GM21360 (cell line): ENCODE data around the gene CD7.
"Not testable (repeated sequence)": the region's sequence is repeated elsewhere in the genome, so short reads cannot be mapped to it uniquely, and the experiment has no call there.

ENCODE experiments used
- ATAC-seq: cut with Tn5 transposase; IDR thresholded peaks from one replicate; pipeline ENCODE4 v1.9.1; 2021; ENCODE audit warnings: mild to moderate bottlenecking, moderate library complexity; ENCODE audit not compliant: unreplicated experiment

Gene CD7

GRCh38 chr17:82347994-82348393, 30.6 kb upstream of the CD7 start:
- ATAC-seq = not testable (repeated sequence)

- ATAC-seq = no peak
These were observed 29.2 kb upstream of the CD7 start for GRCh38 chr17:82346342-82347300.

DNA sequence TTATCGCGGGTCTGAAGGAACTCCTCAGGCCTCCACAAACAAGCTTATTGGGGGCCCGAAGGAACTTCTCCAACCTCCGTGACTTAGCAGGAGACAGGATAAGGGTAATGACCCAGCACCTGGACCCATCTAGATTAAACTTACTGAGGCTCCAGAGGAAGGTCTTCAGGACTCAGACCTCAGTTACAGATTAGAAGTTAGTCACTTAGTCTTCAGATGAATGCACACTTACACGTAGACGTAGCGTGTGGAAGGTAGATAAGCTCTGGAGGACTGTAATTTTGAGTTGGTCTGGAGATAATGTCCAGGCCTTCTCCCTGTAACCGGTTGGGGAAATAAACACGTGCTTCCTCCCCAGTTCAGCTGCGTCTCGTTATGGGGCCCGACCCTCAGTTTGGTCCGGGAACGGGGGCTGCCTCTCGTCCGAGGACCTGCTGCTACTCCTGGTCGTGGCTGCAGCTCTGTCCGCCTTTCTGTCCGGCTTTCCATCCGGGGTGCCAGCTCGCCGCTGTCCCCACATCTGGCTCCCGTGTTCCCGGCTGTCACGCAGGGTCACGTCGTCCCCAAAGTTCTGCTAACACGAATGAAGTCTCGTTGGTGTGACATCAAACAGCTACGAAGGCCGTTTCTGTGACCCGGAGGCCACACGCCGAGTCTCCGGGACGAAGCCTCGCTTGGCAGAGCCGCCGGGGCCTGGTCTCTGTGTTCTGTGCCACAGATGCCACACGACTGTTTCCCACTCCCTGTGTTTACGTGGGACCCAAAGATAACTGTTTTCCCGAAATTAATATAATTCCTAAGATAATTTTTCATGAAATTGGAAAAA, 28.0 kb upstream of the CD7 start:
- ATAC-seq = no peak

DNA sequence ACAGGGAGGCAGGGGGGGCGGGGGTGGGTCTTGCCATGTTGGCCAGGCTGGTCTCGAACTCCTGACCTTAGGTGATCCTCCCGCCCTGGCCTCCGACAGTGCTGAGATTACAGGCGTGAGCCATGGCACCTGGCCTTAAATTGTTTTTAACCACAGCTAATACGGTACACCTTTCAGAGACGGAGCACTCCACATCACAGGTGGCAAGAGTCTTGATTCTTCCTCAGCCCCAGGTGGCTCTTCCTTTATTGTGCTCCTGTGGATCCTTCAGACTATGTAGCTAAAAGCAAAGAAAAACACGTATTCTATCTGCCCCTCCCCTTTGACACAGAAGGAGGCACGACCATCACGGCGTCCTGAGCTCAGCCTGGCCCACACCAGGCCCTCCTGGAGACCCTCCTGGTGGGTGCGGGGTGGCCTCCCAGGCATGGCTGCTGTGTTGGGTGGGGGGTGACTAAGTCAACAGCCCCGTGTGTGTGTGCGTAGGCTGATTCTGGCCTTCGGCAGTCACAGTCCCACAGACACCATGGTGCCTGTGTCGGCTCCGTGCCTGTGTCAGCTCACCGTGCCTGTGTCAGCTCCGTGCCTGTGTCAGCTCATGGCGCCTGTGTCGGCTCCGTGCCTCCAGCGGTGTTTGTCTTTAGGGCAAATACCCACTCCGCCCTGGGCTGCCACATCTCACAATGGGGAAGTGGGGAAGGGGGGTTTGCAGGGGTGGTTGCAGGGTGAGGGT, 26.9 kb upstream of the CD7 start:
- ATAC-seq = no peak

- ATAC-seq = no peak
These were observed 26.2 kb upstream of the CD7 start for GRCh38 chr17:82343560-82343959.

DNA sequence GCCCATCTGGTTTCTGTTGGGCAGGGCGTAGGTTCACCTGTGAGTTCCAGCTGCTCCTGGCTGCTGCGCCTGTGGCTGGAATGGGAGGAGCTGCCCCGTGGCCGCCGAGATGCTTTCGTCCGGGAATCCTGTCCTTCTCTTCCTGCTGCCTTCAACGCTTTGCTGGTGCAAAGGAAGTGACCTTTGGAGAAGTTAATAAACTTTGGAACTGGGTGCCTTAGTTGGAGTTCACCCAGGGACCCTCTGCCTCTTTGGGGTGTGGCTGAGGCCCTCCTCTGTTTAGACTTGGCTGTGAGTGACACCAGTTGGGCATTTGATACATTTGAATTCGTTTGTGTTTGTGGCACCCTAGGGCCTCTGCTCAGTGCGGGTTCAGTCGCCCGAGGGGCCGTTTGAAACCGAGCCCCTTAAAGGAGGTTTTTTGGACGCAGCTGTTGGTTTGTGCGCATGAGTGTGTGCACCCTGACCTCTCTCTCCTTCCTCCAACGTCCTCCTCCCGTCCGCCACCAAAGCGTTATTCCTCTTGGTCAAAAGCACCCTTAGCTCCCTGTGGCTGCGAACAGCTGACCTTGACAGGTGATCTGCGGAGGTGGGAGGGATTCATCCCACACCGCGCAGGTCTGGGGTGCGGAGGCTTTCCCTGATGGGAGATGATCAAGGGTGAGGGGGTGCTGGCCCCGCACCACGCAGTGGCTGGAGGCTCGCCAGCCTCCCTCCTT, 25.1 kb upstream of the CD7 start:
- no peak for ATAC-seq

- no peak for ATAC-seq
These were observed 22.5 kb upstream of the CD7 start for GRCh38 chr17:82339634-82340580.

- ATAC-seq = no peak
These were observed 21.6 kb upstream of the CD7 start for GRCh38 chr17:82338858-82339633.

DNA sequence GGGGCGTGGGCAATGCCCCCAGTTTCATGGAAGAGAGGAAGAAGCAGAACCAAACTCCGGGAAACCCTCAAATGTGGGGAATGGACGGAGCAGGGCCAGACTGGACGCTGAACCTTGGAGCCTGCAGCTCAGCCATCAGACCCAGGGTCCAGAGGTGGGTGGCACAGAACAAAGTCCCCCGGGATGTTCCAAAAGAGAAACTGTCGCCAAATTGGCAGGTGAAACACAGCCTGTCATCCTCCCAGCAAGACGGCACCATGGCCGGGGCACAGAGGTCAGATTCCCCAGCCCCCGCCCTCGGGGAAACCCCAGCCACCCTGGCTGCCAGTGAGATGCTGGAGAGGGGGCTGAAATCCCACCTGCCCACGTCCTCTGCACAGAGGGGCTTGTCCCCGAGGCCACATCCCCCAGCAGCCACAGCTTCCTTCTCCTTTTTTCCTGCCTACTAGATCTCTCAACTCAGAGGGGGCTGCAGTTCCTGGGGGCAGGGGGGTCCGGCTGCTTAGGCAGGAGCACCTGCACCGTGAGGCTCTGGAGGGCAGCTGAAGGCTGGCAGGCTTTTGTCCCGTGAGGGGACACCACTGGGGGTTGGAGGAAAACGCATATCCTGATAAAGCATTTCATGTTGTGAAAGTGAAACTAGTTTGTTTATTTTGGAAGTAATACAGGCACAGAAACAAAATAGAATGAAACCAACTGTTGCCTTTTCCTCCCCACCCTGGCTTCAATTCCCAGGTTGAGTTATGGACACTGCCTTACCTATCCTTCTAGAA, 17.4 kb upstream of the CD7 start:
- ATAC-seq = no peak

GRCh38 chr17:82334204-82334621, 16.8 kb upstream of the CD7 start:
- no peak for ATAC-seq

DNA sequence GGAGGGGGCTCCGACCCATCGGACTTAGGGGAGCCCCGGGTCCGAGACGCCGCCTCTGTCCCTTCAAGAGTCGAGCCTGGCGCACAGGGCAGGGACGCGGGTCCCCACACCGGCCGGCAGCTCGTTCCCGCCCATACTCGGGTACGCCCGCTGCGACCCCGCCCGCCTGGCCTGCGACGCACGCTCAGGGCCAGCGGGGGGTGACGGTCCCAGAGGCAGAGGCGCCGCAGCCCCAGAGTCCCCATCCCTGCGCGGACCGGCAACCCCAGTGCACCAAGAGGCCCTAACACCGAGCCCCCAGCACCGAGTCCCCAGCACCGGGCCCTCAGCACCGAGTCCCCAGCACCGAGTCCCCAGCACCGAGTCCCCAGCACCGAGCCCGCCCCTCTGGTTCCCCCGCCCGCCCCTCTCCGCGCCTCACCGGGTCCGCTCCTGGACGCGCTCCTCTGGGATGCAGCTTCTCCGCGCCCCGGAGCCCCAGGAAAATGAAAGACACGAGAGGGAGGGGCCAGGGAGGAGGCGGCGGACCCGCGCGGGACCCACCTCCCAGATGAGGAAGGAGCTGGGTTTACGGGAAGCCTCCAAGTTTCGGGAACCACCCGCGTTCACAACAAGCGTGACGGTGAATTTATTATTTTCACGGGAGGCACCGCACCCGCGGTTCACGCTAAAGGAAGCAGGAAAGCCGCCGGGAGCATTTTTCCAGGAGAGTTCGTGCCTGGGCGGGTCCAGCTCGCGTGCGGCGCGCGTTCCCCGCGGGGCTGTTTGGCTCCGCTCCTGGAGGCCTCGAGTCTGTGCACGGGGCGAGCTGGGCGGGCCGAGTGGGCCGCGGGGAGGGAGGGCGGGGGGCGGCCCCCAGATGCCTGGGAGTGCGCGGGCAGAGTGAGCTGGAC, 16.1 kb upstream of the CD7 start, which contains the start of gene SECTM1:
Gene SECTM1, minus strand, starts transcription at position 488 of the 893 bp plus-strand sequence. CDS start 6,526 bp downstream, outside the sequence.
- ATAC-seq = no peak

GRCh38 chr17:82332669-82333278, 15.4 kb upstream of the CD7 start:
- no peak for ATAC-seq

- ATAC-seq = no peak
These were observed 14.0 kb upstream of the CD7 start for GRCh38 chr17:82331345-82331939.

DNA sequence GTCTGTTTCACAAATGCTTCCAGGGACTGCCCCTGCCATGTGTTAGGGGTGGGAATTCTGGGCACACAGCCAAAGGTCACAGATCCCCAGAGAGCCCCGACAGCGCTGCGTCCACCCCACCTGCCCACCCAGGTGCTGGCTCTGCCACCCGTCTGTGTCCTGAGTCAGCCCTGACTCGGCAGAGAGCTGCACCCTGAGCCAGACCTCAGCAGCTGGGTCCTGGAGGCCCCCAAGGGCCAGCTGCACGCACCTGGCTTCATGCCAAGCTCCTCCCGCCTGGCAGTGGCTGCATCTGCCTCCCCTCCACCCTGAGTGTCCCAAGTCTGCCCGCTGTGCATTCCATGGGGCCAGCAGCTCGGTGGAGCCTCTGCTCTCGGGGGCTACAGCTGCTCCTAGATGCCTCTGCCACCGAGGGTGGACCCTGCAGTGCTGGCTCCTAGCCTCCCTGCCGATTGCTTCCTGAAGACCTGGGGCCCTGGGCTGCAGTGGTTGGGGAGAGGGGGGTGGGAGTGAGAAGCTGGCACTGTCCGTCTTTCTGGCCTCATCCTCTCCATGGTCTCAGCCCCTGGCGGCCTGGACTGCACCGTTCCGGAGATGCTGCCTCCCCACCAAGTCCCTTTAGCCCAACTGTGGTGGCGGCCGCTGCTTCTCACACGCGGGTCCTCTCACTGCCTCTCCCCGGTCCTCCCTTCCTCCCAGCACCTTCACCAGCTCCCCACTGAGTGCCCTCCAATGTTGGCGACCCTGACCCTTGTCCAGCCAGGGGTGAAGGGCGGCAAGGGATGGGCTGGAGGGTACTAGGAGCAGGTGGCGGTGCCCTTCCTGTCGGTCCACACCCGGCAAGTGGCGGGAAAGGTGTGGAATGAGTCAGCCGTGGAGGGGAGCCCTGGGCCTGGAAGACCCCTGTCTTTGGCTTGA, 13.2 kb upstream of the CD7 start:
- ATAC-seq = no peak
